D721Med (cell line): Measurements from ENCODE around the gene CCL1.

ENCODE experiments used
- DNase-seq: peaks from one replicate; pipeline ENCODE4 v3.0.0; 2011; ENCODE audit warnings: low spot score; ENCODE audit not compliant: insufficient read length
- FAIRE-seq: peaks from 2 replicates; lab custom pipeline; 2011; peaks lifted over from hg19 to GRCh38; lab: Jason Lieb, UNC
- TF ChIP-seq, protein P1 (sequence below): IDR thresholded peaks from 2 replicates; pipeline ENCODE4 v1.5.1; 2012; ENCODE audit warnings: mild to moderate bottlenecking, control low read depth; ENCODE audit not compliant: insufficient read depth; ENCODE audit errors: missing control alignments

The CCL1 gene

DNA sequence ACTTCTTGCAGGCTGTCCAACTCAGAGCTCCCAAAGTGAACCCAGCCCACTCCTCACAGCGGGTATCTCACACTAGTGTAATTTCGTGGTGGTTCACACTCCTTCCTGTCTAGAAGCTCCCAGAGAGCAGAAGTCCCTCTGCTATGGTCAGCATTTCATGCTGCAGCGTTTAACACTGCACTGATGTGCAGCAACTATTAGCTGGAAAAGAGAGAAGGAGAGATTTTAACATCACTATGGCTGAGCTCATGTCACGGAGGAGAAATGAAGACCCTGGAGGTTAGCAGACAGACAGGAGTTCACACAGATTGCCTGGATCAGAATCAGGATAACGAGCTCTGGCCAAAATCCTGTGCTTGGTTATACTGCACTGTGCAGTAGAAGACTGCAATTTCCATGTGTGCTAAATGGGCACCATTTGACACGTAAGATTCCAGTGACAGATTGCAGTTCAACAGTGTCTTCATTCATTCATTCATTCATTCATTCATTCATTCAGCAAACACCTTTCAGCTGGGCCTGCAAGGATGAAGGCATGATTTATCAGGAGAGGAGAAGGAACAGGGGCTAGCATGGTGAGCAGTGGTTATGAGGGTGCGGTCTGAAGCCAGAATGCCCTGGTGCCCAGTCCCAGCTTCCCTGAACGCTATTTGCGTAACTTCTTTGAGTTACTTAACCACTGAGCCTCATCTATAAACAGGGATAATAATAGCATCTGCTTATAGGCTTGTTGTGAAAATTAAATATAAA, 5.3 kb upstream of the CCL1 start:
- FAIRE-seq = no peak
- no peak for DNase-seq
- TF ChIP-seq, protein P1, sequence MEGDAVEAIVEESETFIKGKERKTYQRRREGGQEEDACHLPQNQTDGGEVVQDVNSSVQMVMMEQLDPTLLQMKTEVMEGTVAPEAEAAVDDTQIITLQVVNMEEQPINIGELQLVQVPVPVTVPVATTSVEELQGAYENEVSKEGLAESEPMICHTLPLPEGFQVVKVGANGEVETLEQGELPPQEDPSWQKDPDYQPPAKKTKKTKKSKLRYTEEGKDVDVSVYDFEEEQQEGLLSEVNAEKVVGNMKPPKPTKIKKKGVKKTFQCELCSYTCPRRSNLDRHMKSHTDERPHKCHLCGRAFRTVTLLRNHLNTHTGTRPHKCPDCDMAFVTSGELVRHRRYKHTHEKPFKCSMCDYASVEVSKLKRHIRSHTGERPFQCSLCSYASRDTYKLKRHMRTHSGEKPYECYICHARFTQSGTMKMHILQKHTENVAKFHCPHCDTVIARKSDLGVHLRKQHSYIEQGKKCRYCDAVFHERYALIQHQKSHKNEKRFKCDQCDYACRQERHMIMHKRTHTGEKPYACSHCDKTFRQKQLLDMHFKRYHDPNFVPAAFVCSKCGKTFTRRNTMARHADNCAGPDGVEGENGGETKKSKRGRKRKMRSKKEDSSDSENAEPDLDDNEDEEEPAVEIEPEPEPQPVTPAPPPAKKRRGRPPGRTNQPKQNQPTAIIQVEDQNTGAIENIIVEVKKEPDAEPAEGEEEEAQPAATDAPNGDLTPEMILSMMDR = no peak

DNA sequence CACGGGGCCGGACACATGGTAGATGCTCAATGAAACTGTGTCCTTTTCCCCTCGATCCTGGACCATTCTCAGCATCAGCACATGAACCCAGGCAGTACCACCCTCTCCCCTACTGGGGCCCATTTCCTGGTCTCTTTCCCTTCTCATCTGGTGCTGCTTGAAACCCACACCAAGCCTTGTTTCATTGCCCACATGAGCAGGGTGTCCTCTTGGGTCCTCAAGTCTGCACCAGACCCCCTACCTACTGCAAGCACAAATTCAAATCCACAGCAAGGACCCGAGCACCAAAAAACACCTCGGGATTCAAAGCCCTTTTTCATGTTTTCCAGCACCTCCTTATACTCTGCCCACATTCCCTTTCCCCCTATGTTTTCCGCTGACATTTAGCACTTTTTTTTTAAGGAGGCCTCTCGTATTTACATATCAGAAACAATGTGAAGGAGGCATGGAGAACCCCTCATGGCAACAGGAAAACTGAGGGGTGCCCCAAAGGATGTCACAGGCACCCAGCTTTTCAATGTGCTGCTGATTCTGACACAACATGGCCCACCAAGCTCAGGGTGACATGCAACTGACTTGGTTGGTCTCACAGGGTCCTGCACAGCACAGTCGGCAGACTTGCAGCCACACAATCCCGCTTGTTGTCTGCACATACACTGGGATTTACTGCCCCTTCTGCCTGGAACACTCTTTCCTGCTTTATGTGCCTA, 4.6 kb upstream of the CCL1 start:
- TF ChIP-seq, protein P1 = no peak
- no peak for FAIRE-seq
- no peak for DNase-seq

DNA sequence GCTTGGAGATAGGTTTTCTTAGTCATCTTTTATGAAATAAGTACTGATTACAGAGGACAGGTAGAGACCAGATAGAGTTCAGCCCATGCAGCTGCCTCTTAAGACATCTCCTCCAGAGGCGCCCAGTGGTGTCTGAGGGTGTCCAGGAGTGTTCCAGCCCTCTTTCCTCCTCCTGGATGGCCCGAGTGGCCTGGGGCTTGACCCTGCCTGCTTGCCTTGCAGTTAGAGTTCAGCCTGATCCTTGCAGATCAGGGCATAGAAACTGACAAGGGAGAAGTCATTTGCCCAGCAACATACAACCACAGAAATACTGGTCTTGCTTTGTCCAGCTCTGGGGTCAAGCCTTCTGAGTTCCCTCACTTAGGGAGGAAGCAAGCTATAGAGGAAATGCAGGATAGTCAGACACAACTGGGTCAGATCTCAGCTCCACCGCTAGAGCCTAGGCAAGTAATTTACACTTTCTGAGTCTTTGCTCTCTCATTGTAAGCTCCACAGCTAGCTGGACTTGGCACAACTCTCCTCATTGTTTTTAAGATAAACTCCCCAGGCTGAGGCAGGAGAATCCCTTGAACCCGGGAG, 3.6 kb upstream of the CCL1 start:
- TF ChIP-seq, protein P1 = no peak
- DNase-seq (no peak), FAIRE-seq (no peak)

DNA sequence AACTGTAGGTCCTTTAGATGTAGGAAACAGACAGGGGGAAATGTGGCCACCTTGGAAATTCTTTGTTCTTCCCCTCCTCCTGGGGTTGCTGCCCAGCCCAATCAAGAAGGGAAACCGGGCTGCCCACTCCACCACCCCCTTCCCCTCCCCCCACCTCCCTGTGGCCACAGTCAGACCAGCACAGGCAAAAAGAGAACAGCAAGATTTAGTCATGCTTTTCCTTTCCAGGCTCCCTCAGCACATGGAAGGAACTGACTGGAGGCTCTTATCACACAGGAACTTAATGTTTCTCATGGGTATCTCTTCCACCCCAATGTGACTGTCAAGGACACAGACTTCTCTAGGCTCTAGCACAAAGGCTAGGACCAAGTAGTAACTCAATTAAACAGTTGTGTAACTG, 3.0 kb upstream of the CCL1 start:
- TF ChIP-seq, protein P1 = no peak
- FAIRE-seq = no peak
- DNase-seq = no peak

DNA sequence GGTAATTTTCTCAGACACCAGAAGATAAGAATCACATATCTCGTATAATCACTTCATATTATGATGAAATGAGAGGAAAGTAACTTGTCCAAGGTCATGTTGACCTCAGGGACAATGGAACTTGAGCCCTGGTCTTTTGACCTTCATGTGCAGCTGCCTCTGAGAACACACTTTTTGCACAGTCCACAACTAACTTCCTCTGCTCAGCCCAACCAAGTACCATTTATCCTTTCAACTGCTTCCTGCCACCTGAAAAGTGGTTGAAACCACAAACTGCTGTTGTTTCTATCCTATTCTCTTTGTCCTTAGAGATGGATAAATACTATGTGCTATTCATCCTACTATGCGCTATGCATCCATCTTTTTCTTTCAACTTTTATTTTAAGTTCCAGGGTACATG, 2.3 kb upstream of the CCL1 start:
- FAIRE-seq = no peak
- no peak for DNase-seq
- TF ChIP-seq, protein P1 = no peak

- TF ChIP-seq, protein P1 = no peak
- FAIRE-seq (no peak), DNase-seq (no peak)
Observed at GRCh38 chr17:34364751-34365150, 1.7 kb upstream of the CCL1 start.
